HepG2 (cell line): Measurements from ENCODE around the gene TGDS. TPM values are rescaled to one million over a fixed set of nuclear protein-coding genes. Genes with fewer than 3 reads are reported as not detected.

Source experiments
- ATAC-seq: fragments of 200-7000 bp; cut with Tn5 transposase; 3 replicates; pipeline ENCODE4 v1.9.1; 2020; ENCODE audit warnings: mild to moderate bottlenecking, moderate library complexity
- BruUV-seq: library from RNA; stranded (reverse); fragments of 400-500 nt; replicated peaks from 2 replicates; lab custom pipeline; 2021; lab: Mats Ljungman, UMichigan
- CTCF ChIA-PET: fragments of 300-600 bp; formaldehyde crosslinking; extraction: SDS; loops from one replicate; lab custom pipeline; 2021; ENCODE audit warnings: low total read pairs, inconsistent platforms, low intra/inter-chr PET ratio; lab: Yijun Ruan, JAX
- POLR2A ChIA-PET: fragments of 350-600 bp; sonication (Branson Sonifier 250); formaldehyde crosslinking; loops from one replicate; lab custom pipeline; 2020; ENCODE audit warnings: antibody characterized with exemption, inconsistent platforms; lab: Yijun Ruan, JAX
- DNase-seq: peaks from one replicate; pipeline ENCODE4 v3.0.0-alpha.2; 2015; ENCODE audit warnings: low spot score
- FAIRE-seq: peaks from 3 replicates; lab custom pipeline; 2011; peaks lifted over from hg19 to GRCh38; lab: Jason Lieb, UNC
- H2AFZ ChIP-seq: one replicate; pipeline ENCODE4 v1.6.1; 2011; ENCODE audit warnings: low read length, inconsistent platforms
- H3K27ac ChIP-seq: fragments of 300-600 bp; 3 replicates; pipeline ENCODE4 v1.8.0; 2011; ENCODE audit warnings: mixed run types, mild to moderate bottlenecking, mixed read lengths, low read length, inconsistent platforms; ENCODE audit not compliant: insufficient read depth; ENCODE audit errors: extremely low read length
- H3K27me3 ChIP-seq, 2 experiments: fragments of 200-600 bp in 1 of 2; 2 replicates in 1 of 2; 3 replicates in 1 of 2; pipeline versions ENCODE4 v1.6.0 to v1.8.0; 2011; ENCODE audit warnings: low read length in 2 of 2, mild to moderate bottlenecking in 2 of 2, moderate library complexity in 2 of 2, inconsistent platforms in 1 of 2; ENCODE audit not compliant: insufficient read depth in 2 of 2, control insufficient read depth in 1 of 2
- H3K36me3 ChIP-seq, 2 experiments: fragments of 200-600 bp in 1 of 2; replicated peaks in 1 of 2; 2 replicates in 1 of 2; 3 replicates in 1 of 2; pipeline versions ENCODE4 v1.5.1 to v1.8.0; 2011; ENCODE audit warnings: low read length in 2 of 2, inconsistent platforms in 1 of 2; ENCODE audit not compliant: insufficient read depth in 2 of 2, control insufficient read depth in 1 of 2
- H3K4me1 ChIP-seq: 2 replicates; pipeline ENCODE4 v1.5.1; 2012; ENCODE audit warnings: low read length, inconsistent platforms; ENCODE audit not compliant: insufficient read depth
- H3K4me2 ChIP-seq: 2 replicates; pipeline ENCODE4 v1.6.0; 2011; ENCODE audit warnings: low read depth, low read length, inconsistent platforms
- H3K4me3 ChIP-seq, 3 experiments: fragments of 200-600 bp in 1 of 3; sonication (generic), shearing (Covaris generic) in 1 of 3; replicated peaks in 1 of 3; 2 replicates each; pipeline ENCODE4 v1.5.1; 2011 to 2016; ENCODE audit warnings: low read length in 3 of 3, inconsistent platforms in 2 of 3, low read depth in 2 of 3, mild to moderate bottlenecking in 2 of 3, control low read depth in 1 of 3, mixed read lengths in 1 of 3; ENCODE audit not compliant: insufficient read depth in 1 of 3
- H3K79me2 ChIP-seq: one replicate; pipeline ENCODE4 v1.6.1; 2011; ENCODE audit warnings: low read length, inconsistent platforms; ENCODE audit not compliant: insufficient read depth
- H3K9ac ChIP-seq: 2 replicates; pipeline ENCODE4 v1.6.0; 2011; ENCODE audit warnings: mild to moderate bottlenecking, low read depth, low read length, inconsistent platforms; ENCODE audit not compliant: insufficient read depth
- H3K9me3 ChIP-seq: 2 replicates; pipeline ENCODE4 v1.5.1; 2012; ENCODE audit warnings: mild to moderate bottlenecking, low read length
- H4K20me1 ChIP-seq: 2 replicates; pipeline ENCODE4 v1.6.0; 2011; ENCODE audit warnings: inconsistent platforms, mild to moderate bottlenecking, low read length, moderate library complexity; ENCODE audit not compliant: insufficient read depth
- ARID4A ChIP-seq: sonication (generic); formaldehyde crosslinking; IDR thresholded peaks from 2 replicates; pipeline ENCODE4 v1.5.0; 2020; ENCODE audit warnings: mild to moderate bottlenecking, missing genetic modification reagents, borderline replicate concordance
- HNF1A ChIP-seq, 2 experiments: sonication (generic) in 1 of 2; formaldehyde crosslinking in 1 of 2; IDR thresholded peaks; 2 replicates each; pipeline versions ENCODE4 v1.4.0 to v1.6.1; 2016 to 2020; ENCODE audit warnings: borderline replicate concordance in 1 of 2, low read depth in 1 of 2, mild to moderate bottlenecking in 1 of 2, missing genetic modification reagents in 1 of 2
- MATR3 ChIP-seq: sonication (generic); formaldehyde crosslinking; IDR thresholded peaks from 2 replicates; pipeline ENCODE4 v1.4.0; 2020; ENCODE audit warnings: missing genetic modification reagents
- MAX ChIP-seq: IDR thresholded peaks from 2 replicates; pipeline ENCODE4 v1.6.1; 2012; ENCODE audit warnings: inconsistent platforms
- RXRA ChIP-seq: sonication (generic); formaldehyde crosslinking; IDR thresholded peaks from 2 replicates; pipeline ENCODE4 v1.5.1; 2020; ENCODE audit warnings: missing genetic modification reagents
- SIX4 ChIP-seq: sonication (generic); formaldehyde crosslinking; IDR thresholded peaks from 2 replicates; pipeline ENCODE4 v1.4.0; 2020; ENCODE audit warnings: missing genetic modification reagents
- TSC22D2 ChIP-seq: sonication (generic); formaldehyde crosslinking; IDR thresholded peaks from 2 replicates; pipeline ENCODE4 v1.5.1; 2020; ENCODE audit warnings: missing genetic modification reagents, mild to moderate bottlenecking, borderline replicate concordance
- ZNF18 ChIP-seq: sonication (generic); formaldehyde crosslinking; IDR thresholded peaks from 2 replicates; pipeline ENCODE4 v1.8.0; 2022; ENCODE audit warnings: mild to moderate bottlenecking, missing genetic modification reagents; ENCODE audit not compliant: insufficient replicate concordance
- ZNF224 ChIP-seq: sonication (generic); formaldehyde crosslinking; IDR thresholded peaks from 2 replicates; pipeline ENCODE4 v1.5.0; 2020; ENCODE audit warnings: mild to moderate bottlenecking, missing genetic modification reagents
- ZNF567 ChIP-seq: sonication (generic); formaldehyde crosslinking; IDR thresholded peaks from 2 replicates; pipeline ENCODE4 v1.8.1; 2023; ENCODE audit warnings: mild to moderate bottlenecking, missing genetic modification reagents, borderline replicate concordance
- ZNF678 ChIP-seq: sonication (generic); formaldehyde crosslinking; IDR thresholded peaks from 2 replicates; pipeline ENCODE4 v1.4.0; 2020; ENCODE audit warnings: mild to moderate bottlenecking, missing genetic modification reagents
- ZNF773 ChIP-seq: sonication (generic); formaldehyde crosslinking; IDR thresholded peaks from 2 replicates; pipeline ENCODE4 v1.4.0; 2020; ENCODE audit warnings: missing genetic modification reagents, borderline replicate concordance
- WGBS: methylation state at CpG from one replicate; pipeline ENCODE4 v1.1.6; 2017; ENCODE audit warnings: low lambda C conversion rate; 5-methylcytosine and 5-hydroxymethylcytosine counted together
- in situ Hi-C: cut with HindIII; loops from 2 replicates; pipeline ENCODE4 v1.10.0; 2017; ENCODE audit warnings: low pct_unique_long_range_greater_than_20kb; ENCODE audit not compliant: extremely low pct_ligation_motif_present
- intact Hi-C: fragments of 100-400 bp; cut with micrococcal nuclease; formaldehyde crosslinking; loops from one replicate; pipeline ENCODE4 v1.10.0; 2022; ENCODE audit not compliant: unreplicated experiment
- polyA plus RNA-seq, 8 experiments: library from polyadenylated mRNA; depleted of rRNA in 3 of 8; stranded (reverse) in 7 of 8; unstranded in 1 of 8; fragments of >200 nt; fragmentation: Illumina TruSeq in 4 of 8; extraction: Trizol in 4 of 8; gene quantifications; 2 replicates each; pipeline versions ENCODE4 v1.2.1 to v1.2.3, GENCODE V29; 2011 to 2016; ENCODE audit warnings: low read depth in 4 of 8, missing spikeins in 1 of 8, mixed read lengths in 1 of 8; ENCODE audit not compliant: insufficient read depth in 1 of 8
- total RNA-seq, 5 experiments: library from RNA; depleted of rRNA; stranded (reverse); fragments of >200 nt; fragmentation: Illumina TruSeq; extraction: Trizol; gene quantifications; 2 replicates each; pipeline ENCODE4 v1.2.3, GENCODE V29; 2016; ENCODE audit warnings: low read depth in 1 of 5

TGDS gene
- total and polyA plus RNA-seq, 2 of the 13 experiments (the other 11 are each of a cell fraction or from before 2014, with no cell fraction given) = 15.5 to 17.9 TPM

GRCh38 chr13:94535775-94536174, 60.2 kb downstream of the TGDS start (continued):
- TF ChIP-seq MAX = no peak
- TF ChIP-seq RXRA (CRISPR knock-in tag) = no peak
- TF ChIP-seq TSC22D2 (CRISPR knock-in tag) = no peak
- no peak for TF ChIP-seq ZNF224 (CRISPR knock-in tag)
- TF ChIP-seq ARID4A (CRISPR knock-in tag) = no peak

GRCh38 chr13:94535231-94535630, 60.7 kb downstream of the TGDS start:
- Histone ChIP-seq H3K9ac (no peak overlapping the region), H3K27ac (no peak overlapping the region), H3K36me3 (no peaks in the 10 kb centered on the region), H3K4me1 (no peaks in the 10 kb centered on the region), H2AFZ (no peak overlapping the region), H3K4me2 (no peak overlapping the region), H4K20me1 (no peaks in the 10 kb centered on the region), H3K79me2 (no peaks in the 10 kb centered on the region), H3K27me3 (peaks cover 0 to 12% of the 10 kb centered on the region in 2 experiments; a peak in 2 of 5 replicates), H3K4me3 (no peak overlapping the region), H3K9me3 (no peaks in the 10 kb centered on the region)
- POLR2A ChIA-PET = no interaction called here
- CTCF ChIA-PET = no interaction called here
- in situ Hi-C loops (no loop called here), intact Hi-C loops (no loop called here)
- FAIRE-seq = no peak
- 0% methylated on average over 2 of the region's 2 CpGs for WGBS
- ATAC-seq = no peak
- DNase-seq = no peak
- no TSS peak for BruUV-seq
- TF ChIP-seq MATR3 (CRISPR knock-in tag) (no peak), ZNF18 (CRISPR knock-in tag) (no peak), ZNF678 (CRISPR knock-in tag) (no peak), ZNF773 (CRISPR knock-in tag) (no peak), ZNF567 (CRISPR knock-in tag) (no peak), HNF1A (IDR thresholded peaks at IDR 0.05; ENCODE audit: low read depth) (no peak), HNF1A (CRISPR knock-in tag; IDR thresholded peaks at IDR 0.05; ENCODE audit: borderline replicate concordance) (no peak), SIX4 (CRISPR knock-in tag) (no peak)
